HEK293 (cell line): ENCODE data around the gene FAM221B.

Source experiments
- ZNF114 ChIP-seq: fragments of 450-650 bp; formaldehyde crosslinking; IDR thresholded peaks from 2 replicates; pipeline ENCODE4 v1.5.0; 2017; ENCODE audit warnings: missing biosample characterization, missing genetic modification characterization
- ZNF776 ChIP-seq: fragments of 450-650 bp; formaldehyde crosslinking; IDR thresholded peaks from 2 replicates; pipeline ENCODE4 v1.5.0; 2017; ENCODE audit warnings: missing biosample characterization, missing genetic modification characterization, borderline replicate concordance
- TF ChIP-seq, protein P1 (sequence below): fragments of 450-650 bp; formaldehyde crosslinking; IDR thresholded peaks from 2 replicates; pipeline ENCODE4 v1.5.1; 2016; ENCODE audit warnings: missing biosample characterization, missing genetic modification characterization

DNA sequence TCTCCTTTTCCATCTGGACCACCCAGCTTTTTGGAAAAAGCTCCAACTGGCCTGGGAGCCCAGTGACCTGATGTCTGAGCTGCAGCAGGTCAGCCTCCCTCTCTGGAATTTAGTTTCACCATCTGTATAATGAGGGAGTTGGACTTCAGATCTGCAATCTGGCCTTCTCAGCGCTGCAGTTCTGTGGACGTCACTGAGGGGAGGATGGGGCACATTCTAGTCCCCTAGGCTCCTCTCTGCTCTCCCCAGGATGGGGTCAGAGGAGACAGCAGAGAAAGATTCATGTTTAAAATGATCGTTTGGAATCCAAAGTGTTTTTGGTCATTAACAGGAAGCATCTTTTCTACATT, 31.4 kb upstream of the FAM221B start:
- no peak for TF ChIP-seq ZNF114 (tag by site-specific recombination)
- TF ChIP-seq, protein P1, sequence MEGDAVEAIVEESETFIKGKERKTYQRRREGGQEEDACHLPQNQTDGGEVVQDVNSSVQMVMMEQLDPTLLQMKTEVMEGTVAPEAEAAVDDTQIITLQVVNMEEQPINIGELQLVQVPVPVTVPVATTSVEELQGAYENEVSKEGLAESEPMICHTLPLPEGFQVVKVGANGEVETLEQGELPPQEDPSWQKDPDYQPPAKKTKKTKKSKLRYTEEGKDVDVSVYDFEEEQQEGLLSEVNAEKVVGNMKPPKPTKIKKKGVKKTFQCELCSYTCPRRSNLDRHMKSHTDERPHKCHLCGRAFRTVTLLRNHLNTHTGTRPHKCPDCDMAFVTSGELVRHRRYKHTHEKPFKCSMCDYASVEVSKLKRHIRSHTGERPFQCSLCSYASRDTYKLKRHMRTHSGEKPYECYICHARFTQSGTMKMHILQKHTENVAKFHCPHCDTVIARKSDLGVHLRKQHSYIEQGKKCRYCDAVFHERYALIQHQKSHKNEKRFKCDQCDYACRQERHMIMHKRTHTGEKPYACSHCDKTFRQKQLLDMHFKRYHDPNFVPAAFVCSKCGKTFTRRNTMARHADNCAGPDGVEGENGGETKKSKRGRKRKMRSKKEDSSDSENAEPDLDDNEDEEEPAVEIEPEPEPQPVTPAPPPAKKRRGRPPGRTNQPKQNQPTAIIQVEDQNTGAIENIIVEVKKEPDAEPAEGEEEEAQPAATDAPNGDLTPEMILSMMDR (tag by site-specific recombination), result no peak
- TF ChIP-seq ZNF776 (tag by site-specific recombination), result no peak
